ENCODE data around the gene DNAH9.

The DNAH9 gene

GRCh38 chr17:11561281-11561680, 37.0 kb upstream of the DNAH9 start:
- H3K4me1 ChIP-seq (ENCODE audit: control insufficient read depth, insufficient read depth, low read length) = no peaks in the 10 kb centered on the region
- H3K27me3 ChIP-seq (ENCODE audit: control insufficient read depth, insufficient read depth, low read length) = no peaks in the 10 kb centered on the region

DNA sequence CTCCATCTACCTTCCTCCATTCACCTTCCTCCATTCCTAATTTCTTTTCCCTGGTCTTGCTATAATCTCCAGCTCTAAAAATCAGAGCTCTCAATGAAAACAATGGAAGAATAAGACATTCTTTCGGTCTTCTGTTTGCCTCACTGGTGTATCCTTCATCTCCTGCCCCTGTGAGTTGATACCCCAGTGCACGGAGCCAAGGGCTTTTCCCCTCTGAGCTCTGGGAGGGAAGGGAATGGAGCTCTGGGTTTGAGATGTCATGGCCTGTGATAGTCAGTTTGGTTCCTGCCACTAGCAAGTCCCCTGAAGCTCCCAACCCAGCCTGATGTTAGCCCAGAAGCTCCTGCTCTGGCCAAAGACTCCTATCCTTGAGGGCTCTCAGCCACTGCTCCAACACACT, 36.6 kb upstream of the DNAH9 start:
- Histone ChIP-seq H3K36me3 (ENCODE audit: control insufficient read depth, insufficient read depth, low read length) (peaks cover 2% of the 10 kb centered on the region), H3K9me3 (ENCODE audit: control insufficient read depth, insufficient read depth, low read length) (no peaks in the 10 kb centered on the region), H3K4me3 (ENCODE audit: low read depth, low read length) (no peak overlapping the region), H3K27me3 (ENCODE audit: control insufficient read depth, insufficient read depth, low read length) (no peaks in the 10 kb centered on the region), H3K4me1 (ENCODE audit: control insufficient read depth, insufficient read depth, low read length) (no peaks in the 10 kb centered on the region), H3K9ac (ENCODE audit: low read depth, low read length) (no peak overlapping the region)

More at GRCh38 chr17:11561281-11561680, 37.0 kb upstream of the DNAH9 start:
- no peak overlapping the region for H3K4me3 ChIP-seq (ENCODE audit: low read depth, low read length)
- H3K9me3 ChIP-seq (ENCODE audit: control insufficient read depth, insufficient read depth, low read length) = no peaks in the 10 kb centered on the region
- H3K36me3 ChIP-seq (ENCODE audit: control insufficient read depth, insufficient read depth, low read length) = peaks cover 2% of the 10 kb centered on the region
- no peak overlapping the region for H3K9ac ChIP-seq (ENCODE audit: low read depth, low read length)

DNA sequence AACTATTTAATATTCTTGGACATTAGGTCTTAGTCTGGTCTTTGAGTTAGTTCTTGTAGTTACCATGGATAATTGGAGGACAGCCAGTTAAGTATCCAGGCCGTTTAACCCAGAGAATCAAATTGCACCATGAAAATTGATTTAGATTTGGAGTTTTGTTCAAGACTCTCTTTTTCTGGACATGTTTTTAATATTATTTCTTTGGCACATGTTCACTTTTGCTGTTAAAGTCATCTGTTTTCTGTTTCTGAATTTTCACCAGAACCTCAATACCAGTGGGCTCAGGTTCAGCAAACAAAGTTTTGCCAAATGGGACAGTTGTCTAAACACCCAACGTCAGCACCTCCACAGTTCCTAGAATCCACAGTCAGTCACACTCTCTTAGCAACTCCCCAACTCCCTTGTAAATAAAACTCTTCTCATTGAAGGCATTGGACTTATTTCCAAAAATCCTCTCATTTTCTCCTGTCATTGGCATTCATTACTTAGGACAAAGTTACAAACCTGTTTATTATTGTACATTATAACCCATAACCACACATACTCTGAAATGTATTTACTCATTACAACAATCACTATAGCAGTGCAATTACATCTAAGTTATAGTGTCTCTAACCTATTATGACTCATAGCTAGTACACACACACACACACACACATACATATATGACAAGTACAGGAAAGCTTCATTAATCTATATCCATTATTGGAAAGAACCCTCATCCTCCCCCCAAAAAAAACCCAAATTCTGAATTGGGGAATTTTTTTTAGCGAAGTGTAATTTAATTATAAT, 33.5 kb upstream of the DNAH9 start:
- no peak overlapping the region for H3K9ac ChIP-seq (ENCODE audit: low read depth, low read length)
- no peaks in the 10 kb centered on the region for H3K36me3 ChIP-seq (ENCODE audit: control insufficient read depth, insufficient read depth, low read length)
- H3K27me3 ChIP-seq (ENCODE audit: control insufficient read depth, insufficient read depth, low read length) = no peaks in the 10 kb centered on the region
- no peaks in the 10 kb centered on the region for H3K9me3 ChIP-seq (ENCODE audit: control insufficient read depth, insufficient read depth, low read length)
- H3K4me3 ChIP-seq (ENCODE audit: low read depth, low read length) = no peak overlapping the region
- H3K4me1 ChIP-seq (ENCODE audit: control insufficient read depth, insufficient read depth, low read length) = no peaks in the 10 kb centered on the region

- no peak overlapping the region for H3K4me3 ChIP-seq (ENCODE audit: low read depth, low read length)
- H3K27me3 ChIP-seq (ENCODE audit: control insufficient read depth, insufficient read depth, low read length) = no peaks in the 10 kb centered on the region
- no peaks in the 10 kb centered on the region for H3K4me1 ChIP-seq (ENCODE audit: control insufficient read depth, insufficient read depth, low read length)
- H3K9ac ChIP-seq (ENCODE audit: low read depth, low read length) = no peak overlapping the region
- H3K9me3 ChIP-seq (ENCODE audit: control insufficient read depth, insufficient read depth, low read length) = no peaks in the 10 kb centered on the region
- no peaks in the 10 kb centered on the region for H3K36me3 ChIP-seq (ENCODE audit: control insufficient read depth, insufficient read depth, low read length)
Observed at GRCh38 chr17:11565591-11565990, 32.7 kb upstream of the DNAH9 start.

- Histone ChIP-seq H3K4me1 (ENCODE audit: control insufficient read depth, insufficient read depth, low read length) (no peaks in the 10 kb centered on the region), H3K4me3 (ENCODE audit: low read depth, low read length) (no peak overlapping the region), H3K9ac (ENCODE audit: low read depth, low read length) (no peak overlapping the region), H3K9me3 (ENCODE audit: control insufficient read depth, insufficient read depth, low read length) (no peaks in the 10 kb centered on the region), H3K27me3 (ENCODE audit: control insufficient read depth, insufficient read depth, low read length) (no peaks in the 10 kb centered on the region), H3K36me3 (ENCODE audit: control insufficient read depth, insufficient read depth, low read length) (no peaks in the 10 kb centered on the region)
Observed at GRCh38 chr17:11578998-11579397, 19.3 kb upstream of the DNAH9 start.

GRCh38 chr17:11580677-11581076, 17.6 kb upstream of the DNAH9 start:
- H3K27me3 ChIP-seq (ENCODE audit: control insufficient read depth, insufficient read depth, low read length) = no peaks in the 10 kb centered on the region
- no peak overlapping the region for H3K4me3 ChIP-seq (ENCODE audit: low read depth, low read length)
- H3K36me3 ChIP-seq (ENCODE audit: control insufficient read depth, insufficient read depth, low read length) = no peaks in the 10 kb centered on the region
- no peaks in the 10 kb centered on the region for H3K9me3 ChIP-seq (ENCODE audit: control insufficient read depth, insufficient read depth, low read length)
- H3K4me1 ChIP-seq (ENCODE audit: control insufficient read depth, insufficient read depth, low read length) = no peaks in the 10 kb centered on the region
- no peak overlapping the region for H3K9ac ChIP-seq (ENCODE audit: low read depth, low read length)

GRCh38 chr17:11582217-11582616, 16.1 kb upstream of the DNAH9 start:
- Histone ChIP-seq H3K4me3 (ENCODE audit: low read depth, low read length) (no peak overlapping the region), H3K9me3 (ENCODE audit: control insufficient read depth, insufficient read depth, low read length) (no peaks in the 10 kb centered on the region), H3K9ac (ENCODE audit: low read depth, low read length) (no peak overlapping the region), H3K4me1 (ENCODE audit: control insufficient read depth, insufficient read depth, low read length) (no peaks in the 10 kb centered on the region), H3K36me3 (ENCODE audit: control insufficient read depth, insufficient read depth, low read length) (no peaks in the 10 kb centered on the region), H3K27me3 (ENCODE audit: control insufficient read depth, insufficient read depth, low read length) (no peaks in the 10 kb centered on the region)

DNA sequence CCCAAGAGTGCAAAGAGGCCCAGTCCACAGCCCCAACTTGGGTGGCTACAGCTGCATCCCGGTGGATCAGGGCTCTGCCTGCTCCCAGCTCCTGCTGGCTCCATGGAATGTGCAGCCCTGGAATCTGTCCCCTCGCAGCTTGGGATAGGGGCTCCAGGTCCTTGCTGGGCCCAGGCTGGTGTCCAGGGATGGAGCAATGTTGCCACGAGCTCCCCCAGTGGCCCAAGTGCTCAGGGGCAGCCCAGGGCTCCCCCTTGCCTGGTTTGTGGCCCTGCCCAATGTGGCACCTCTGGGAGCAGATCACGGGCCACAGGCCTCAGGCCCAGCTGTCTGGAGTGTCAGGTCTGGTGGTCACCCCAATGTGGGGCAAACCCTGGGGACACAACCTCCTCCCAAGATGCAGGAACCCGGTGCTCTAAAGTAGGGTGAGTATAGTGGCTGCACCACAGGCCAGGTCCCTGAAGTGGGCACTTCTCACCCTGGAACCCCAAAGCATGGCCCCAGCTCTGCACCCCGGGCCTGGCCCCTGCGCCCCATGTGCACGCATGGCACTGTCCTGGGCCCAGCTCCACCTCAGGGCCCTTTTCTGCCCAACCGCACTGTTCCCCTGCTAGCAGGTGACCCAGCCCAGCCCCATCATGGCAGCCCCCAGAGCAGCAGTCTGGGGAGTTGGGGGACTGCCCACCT, 14.8 kb upstream of the DNAH9 start:
- no peaks in the 10 kb centered on the region for H3K4me1 ChIP-seq (ENCODE audit: control insufficient read depth, insufficient read depth, low read length)
- H3K9me3 ChIP-seq (ENCODE audit: control insufficient read depth, insufficient read depth, low read length) = no peaks in the 10 kb centered on the region
- H3K4me3 ChIP-seq (ENCODE audit: low read depth, low read length) = no peak overlapping the region

GRCh38 chr17:11589716-11590115, 8.6 kb upstream of the DNAH9 start:
- Histone ChIP-seq H3K36me3 (ENCODE audit: control insufficient read depth, insufficient read depth, low read length) (no peaks in the 10 kb centered on the region), H3K4me3 (ENCODE audit: low read depth, low read length) (no peak overlapping the region), H3K4me1 (ENCODE audit: control insufficient read depth, insufficient read depth, low read length) (no peaks in the 10 kb centered on the region), H3K9ac (ENCODE audit: low read depth, low read length) (no peak overlapping the region), H3K9me3 (ENCODE audit: control insufficient read depth, insufficient read depth, low read length) (no peaks in the 10 kb centered on the region), H3K27me3 (ENCODE audit: control insufficient read depth, insufficient read depth, low read length) (no peaks in the 10 kb centered on the region)

More for the DNA sequence above, 14.8 kb upstream of the DNAH9 start:
- Histone ChIP-seq H3K36me3 (ENCODE audit: control insufficient read depth, insufficient read depth, low read length) (no peaks in the 10 kb centered on the region), H3K9ac (ENCODE audit: low read depth, low read length) (no peak overlapping the region), H3K27me3 (ENCODE audit: control insufficient read depth, insufficient read depth, low read length) (no peaks in the 10 kb centered on the region)

GRCh38 chr17:11601661-11602060, 3.4 kb downstream of the DNAH9 start:
- Histone ChIP-seq H3K9ac (ENCODE audit: low read depth, low read length) (no peak overlapping the region), H3K36me3 (ENCODE audit: control insufficient read depth, insufficient read depth, low read length) (no peaks in the 10 kb centered on the region), H3K27me3 (ENCODE audit: control insufficient read depth, insufficient read depth, low read length) (peaks cover 7% of the 10 kb centered on the region), H3K4me1 (ENCODE audit: control insufficient read depth, insufficient read depth, low read length) (no peaks in the 10 kb centered on the region), H3K4me3 (ENCODE audit: low read depth, low read length) (no peak overlapping the region), H3K9me3 (ENCODE audit: control insufficient read depth, insufficient read depth, low read length) (no peaks in the 10 kb centered on the region)

DNA sequence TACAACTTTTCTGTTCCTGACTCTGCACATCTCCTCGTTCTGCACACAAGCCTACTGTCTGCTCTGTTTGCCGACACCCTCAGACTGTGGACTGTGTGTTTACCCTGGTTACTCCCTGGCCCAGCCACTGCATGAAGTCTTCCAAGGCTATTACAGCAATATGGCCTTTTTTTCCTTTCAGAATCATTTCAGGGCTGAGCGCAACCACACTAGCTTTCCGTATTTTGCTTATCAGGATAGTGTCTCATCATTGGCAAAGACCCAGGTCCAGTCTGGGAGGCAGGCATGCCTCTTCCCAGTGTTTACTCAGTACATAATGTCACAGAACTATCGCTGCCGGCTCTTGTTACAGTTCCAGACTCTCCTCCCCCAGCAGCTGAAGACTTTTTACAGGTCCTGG, 10.1 kb downstream of the DNAH9 start:
- peak overlapping the region; percentile 26 for H3K9ac ChIP-seq (ENCODE audit: low read depth, low read length)
- no peaks in the 10 kb centered on the region for H3K4me1 ChIP-seq (ENCODE audit: control insufficient read depth, insufficient read depth, low read length)

DNA sequence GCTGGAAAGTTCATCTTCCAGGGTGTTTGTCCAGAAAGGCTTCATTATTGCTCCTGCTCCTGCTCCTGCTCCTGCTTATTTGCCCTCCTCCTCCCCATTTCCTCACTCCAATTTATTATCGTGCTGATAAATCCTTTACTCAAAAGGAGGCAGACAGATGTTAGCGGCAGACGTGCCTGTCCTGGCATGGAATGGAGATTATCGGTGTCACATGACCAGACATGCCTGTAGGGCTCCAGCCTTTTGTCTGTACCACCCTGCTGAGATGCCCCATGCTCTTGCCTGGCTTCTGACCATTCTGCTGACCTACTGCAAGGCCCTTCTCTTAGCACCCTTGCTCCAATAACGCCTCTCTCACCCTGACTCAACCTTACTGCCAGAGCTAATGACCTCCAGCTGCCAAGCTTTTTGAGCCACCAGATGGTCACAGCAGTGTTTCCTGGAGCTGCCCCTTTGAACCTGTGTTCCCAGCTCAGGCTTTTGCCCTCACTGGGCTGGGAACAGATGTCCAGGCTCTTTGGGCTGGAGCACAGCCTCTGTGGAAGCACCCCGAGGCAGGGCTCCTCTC, 12.8 kb downstream of the DNAH9 start:
- no peaks in the 10 kb centered on the region for H3K27me3 ChIP-seq (ENCODE audit: control insufficient read depth, insufficient read depth, low read length)
- no peaks in the 10 kb centered on the region for H3K9me3 ChIP-seq (ENCODE audit: control insufficient read depth, insufficient read depth, low read length)
- no peak overlapping the region for H3K9ac ChIP-seq (ENCODE audit: low read depth, low read length)
- H3K4me1 ChIP-seq (ENCODE audit: control insufficient read depth, insufficient read depth, low read length) = no peaks in the 10 kb centered on the region
- no peaks in the 10 kb centered on the region for H3K36me3 ChIP-seq (ENCODE audit: control insufficient read depth, insufficient read depth, low read length)
- H3K4me3 ChIP-seq (ENCODE audit: low read depth, low read length) = no peak overlapping the region

More for the DNA sequence above, 10.1 kb downstream of the DNAH9 start:
- Histone ChIP-seq H3K4me3 (ENCODE audit: low read depth, low read length) (no peak overlapping the region), H3K27me3 (ENCODE audit: control insufficient read depth, insufficient read depth, low read length) (no peaks in the 10 kb centered on the region), H3K9me3 (ENCODE audit: control insufficient read depth, insufficient read depth, low read length) (no peaks in the 10 kb centered on the region), H3K36me3 (ENCODE audit: control insufficient read depth, insufficient read depth, low read length) (no peaks in the 10 kb centered on the region)

Data from iPS-15b (cell line).